ENCODE measurements around the gene VCAN.

- TF ChIP-seq GATA2 (IDR thresholded peaks at IDR 0.05; ENCODE audit: low read depth, low read length) (no peak), GATA3 (IDR thresholded peaks at IDR 0.05; ENCODE audit: low read depth, low read length) (no peak)
Measured at GRCh38 chr5:83490203-83490602, 18.7 kb downstream of the VCAN start.
